GM12878 (cell line): ENCODE results near the gene DYTN. TPM values are rescaled to one million over a fixed set of nuclear protein-coding genes. Genes with fewer than 3 reads are reported as not detected.

ENCODE experiments used
- ATAC-seq: fragments of 200-7000 bp; cut with Tn5 transposase; 3 replicates; pipeline ENCODE4 v1.9.1; 2020; ENCODE audit warnings: mild to moderate bottlenecking, moderate library complexity
- BruUV-seq: library from RNA; stranded (reverse); fragments of 400-500 nt; replicated peaks from 2 replicates; lab custom pipeline; 2021; lab: Mats Ljungman, UMichigan
- CTCF ChIA-PET: fragments of 300-600 bp; sonication (Branson Sonifier 250); formaldehyde crosslinking; extraction: SDS; loops from one replicate; lab custom pipeline; 2021; ENCODE audit warnings: inconsistent platforms; lab: Yijun Ruan, JAX
- POLR2A ChIA-PET: fragments of 350-600 bp; formaldehyde crosslinking; extraction: SDS; loops from one replicate; lab custom pipeline; 2021; ENCODE audit warnings: inconsistent platforms; lab: Charles Lee
- RAD21 ChIA-PET: fragments of 300-600 bp; sonication (Branson Sonifier 250); formaldehyde crosslinking; loops from one replicate; lab custom pipeline; 2023; ENCODE audit warnings: antibody characterized with exemption; ENCODE audit not compliant: unreplicated experiment; lab: Charles Lee
- SMC1A ChIA-PET: fragments of 300-600 bp; sonication (Branson Sonifier 250); formaldehyde crosslinking; loops from one replicate; lab custom pipeline; 2023; ENCODE audit not compliant: unreplicated experiment, uncharacterized antibody; lab: Charles Lee
- DNase-seq: peaks from one replicate; pipeline ENCODE4 v3.0.0-alpha.2; 2011; ENCODE audit warnings: low read depth, low spot score
- FAIRE-seq: peaks from 3 replicates; lab custom pipeline; 2011; peaks lifted over from hg19 to GRCh38; lab: Jason Lieb, UNC
- H2AFZ ChIP-seq: 2 replicates; pipeline ENCODE4 v1.6.0; 2011; ENCODE audit warnings: low read depth, low read length, control low read depth; ENCODE audit not compliant: control insufficient read depth
- H3K27ac ChIP-seq: 2 replicates; pipeline ENCODE4 v1.5.1; 2011; ENCODE audit warnings: control low read depth; ENCODE audit not compliant: control insufficient read depth, insufficient read depth
- H3K27me3 ChIP-seq, 2 experiments: replicated peaks in 1 of 2; 2 replicates each; pipeline versions ENCODE4 v1.6.0 to v1.6.1; 2011; ENCODE audit warnings: low read length in 1 of 2; ENCODE audit not compliant: control insufficient read depth in 2 of 2, insufficient read depth in 2 of 2
- H3K36me3 ChIP-seq, 2 experiments: 2 replicates each; pipeline ENCODE4 v1.5.1; 2011; ENCODE audit warnings: low read length in 1 of 2; ENCODE audit not compliant: control insufficient read depth in 2 of 2, insufficient read depth in 2 of 2
- H3K4me1 ChIP-seq: 2 replicates; pipeline ENCODE4 v1.6.1; 2011; ENCODE audit warnings: mild to moderate bottlenecking, low read length, moderate library complexity, mixed read lengths; ENCODE audit not compliant: control insufficient read depth, insufficient read depth
- H3K4me2 ChIP-seq: 2 replicates; pipeline ENCODE4 v1.6.0; 2011; ENCODE audit warnings: control low read depth; ENCODE audit not compliant: control insufficient read depth, insufficient read depth
- H3K4me3 ChIP-seq: fragments of 200-600 bp; sonication (generic); 2 replicates; pipeline ENCODE4 v1.5.1; 2016
- H3K79me2 ChIP-seq: 2 replicates; pipeline ENCODE4 v1.6.0; 2011; ENCODE audit warnings: low read length; ENCODE audit not compliant: control insufficient read depth, insufficient read depth
- H3K9ac ChIP-seq: 2 replicates; pipeline ENCODE4 v1.8.0; 2011; ENCODE audit warnings: low read length, control low read depth, mixed read lengths; ENCODE audit not compliant: control insufficient read depth, insufficient read depth
- H3K9me3 ChIP-seq: replicated peaks from 3 replicates; pipeline ENCODE4 v1.5.1; 2011; ENCODE audit warnings: mild to moderate bottlenecking, low read length; ENCODE audit not compliant: control insufficient read depth, insufficient read depth
- H4K20me1 ChIP-seq: 2 replicates; pipeline ENCODE4 v1.6.0; 2011; ENCODE audit not compliant: control insufficient read depth, insufficient read depth
- CREM ChIP-seq: IDR thresholded peaks from 2 replicates; pipeline ENCODE4 v1.6.1; 2014; ENCODE audit warnings: antibody characterized with exemption, low read depth
- FOS ChIP-seq: IDR thresholded peaks from 3 replicates; pipeline ENCODE4 v1.6.1; 2011; ENCODE audit warnings: borderline replicate concordance; ENCODE audit not compliant: insufficient read length; ENCODE audit errors: extremely low read depth
- GATAD2B ChIP-seq: fragments of 450-650 bp; conservative IDR thresholded peaks from 2 replicates; pipeline ENCODE4 v1.6.1; 2017; ENCODE audit warnings: low read depth, mild to moderate bottlenecking, moderate library complexity
- KDM1A ChIP-seq: fragments of 200-600 bp; sonication (generic); IDR thresholded peaks from 2 replicates; pipeline ENCODE4 v1.6.1; 2016; ENCODE audit warnings: borderline replicate concordance
- POLR2AphosphoS5 ChIP-seq: IDR thresholded peaks from 2 replicates; pipeline ENCODE4 v1.6.1; 2011; ENCODE audit warnings: mild to moderate bottlenecking, low read length, inconsistent platforms
- SUZ12 ChIP-seq: fragments of 200-600 bp; sonication (generic); IDR thresholded peaks from one replicate; pipeline ENCODE4 v1.6.1; 2018; ENCODE audit warnings: antibody characterized with exemption, mild to moderate bottlenecking; ENCODE audit not compliant: unreplicated experiment
- WRNIP1 ChIP-seq: IDR thresholded peaks from 2 replicates; pipeline ENCODE4 v1.6.1; 2011; ENCODE audit warnings: low read depth, low read length, improper control_type of control experiment, borderline replicate concordance
- ZNF592 ChIP-seq: fragments of 450-650 bp; IDR thresholded peaks from 2 replicates; pipeline ENCODE4 v1.6.1; 2017; ENCODE audit warnings: mild to moderate bottlenecking, moderate library complexity
- WGBS: methylation state at CpG from one replicate; pipeline ENCODE4 v1.1.6; 2016; ENCODE audit warnings: low lambda C conversion rate; ENCODE audit not compliant: insufficient replicate concordance, insufficient coverage; ENCODE audit errors: missing lambda C conversion rate; 5-methylcytosine and 5-hydroxymethylcytosine counted together
- in situ Hi-C: fragments of 300-500 bp; cut with MboI; formaldehyde crosslinking; loops from 9 replicates; pipeline ENCODE4 v1.14.3; 2018; ENCODE audit warnings: mixed read lengths
- intact Hi-C: fragments of 100-400 bp; cut with micrococcal nuclease; formaldehyde crosslinking; loops from one replicate; pipeline ENCODE4 v1.14.2; 2022; ENCODE audit not compliant: unreplicated experiment
- polyA plus RNA-seq, 11 experiments: library from polyadenylated mRNA; depleted of rRNA in 4 of 11; unstranded in 6 of 11; stranded (reverse) in 5 of 11; fragments of >200 nt; fragmentation: Nextera tagmentation in 4 of 11; fragmentation: Illumina TruSeq in 1 of 11; extraction: Ambion mirVana in 4 of 11; extraction: Trizol in 1 of 11; gene quantifications; 1 replicate in 1 of 11; 2 replicates in 10 of 11; pipeline versions ENCODE4 v1.2.1 to v1.2.3, GENCODE V29; 2011 to 2016; ENCODE audit warnings: inconsistent platforms in 2 of 11, missing spikeins in 2 of 11, low read depth in 1 of 11
- total RNA-seq, 4 experiments: library from RNA; depleted of rRNA in 3 of 4; stranded (reverse); fragments of >200 nt in 3 of 4; fragmentation: Illumina TruSeq in 1 of 4; extraction: Trizol in 1 of 4; gene quantifications; 2 replicates each; pipeline versions ENCODE4 v1.2.1 to v1.2.3, GENCODE V29; 2013 to 2021
- TF ChIP-seq, protein P1 (sequence below): fragments of 450-650 bp; formaldehyde crosslinking; IDR thresholded peaks from 2 replicates; pipeline ENCODE4 v1.5.0; 2022; ENCODE audit warnings: mild to moderate bottlenecking, missing genetic modification characterization
- TF ChIP-seq, protein P2 (sequence below): fragments of 450-650 bp; IDR thresholded peaks from 2 replicates; pipeline ENCODE4 v1.6.1; 2014; ENCODE audit warnings: mild to moderate bottlenecking
- TF ChIP-seq, protein P3 (sequence below): IDR thresholded peaks from 2 replicates; pipeline ENCODE4 v1.6.1; 2012; ENCODE audit warnings: low read depth, low read length, improper control_type of control experiment

Gene DYTN
- total and polyA plus RNA-seq, 10 of the 15 experiments (the other 5 are each of a cell fraction or from before 2014, with no cell fraction given) = 0.02 to 0.32 (median 0.09) TPM; not detected in 3

GRCh38 chr2:206611191-206611590 lies 107.0 kb downstream of the DYTN start:
- H2AFZ ChIP-seq = no peak overlapping the region
- H3K79me2 ChIP-seq = no peaks in the 10 kb centered on the region
- ATAC-seq = no peak
- intact Hi-C loops (no loop called here), in situ Hi-C loops (no loop called here)
- H4K20me1 ChIP-seq = no peaks in the 10 kb centered on the region
- ChIA-PET POLR2A (no interaction called here), SMC1A (interaction anchor here (0.7 to 1.9 kb wide), 2 partner anchors 10 to 60 kb away, joined by 4 to 5 read pairs; no protein-coding TSS in a partner anchor), CTCF (interaction anchor here (0.6 to 0.8 kb wide), 2 partner anchors 23 to 50 kb away, joined by 3 read pairs; no protein-coding TSS in a partner anchor), RAD21 (no interaction called here)
- no peak overlapping the region for H3K4me3 ChIP-seq
- H3K27ac ChIP-seq = no peak overlapping the region
- BruUV-seq = no TSS peak
- 96% methylated on average over 6 of the region's 6 CpGs for WGBS
- no peak for DNase-seq
- H3K4me1 ChIP-seq = no peaks in the 10 kb centered on the region
- H3K4me2 ChIP-seq = no peak overlapping the region
- H3K9ac ChIP-seq = no peak overlapping the region
- no peaks in the 10 kb centered on the region for H3K9me3 ChIP-seq
- TF ChIP-seq, protein P1, sequence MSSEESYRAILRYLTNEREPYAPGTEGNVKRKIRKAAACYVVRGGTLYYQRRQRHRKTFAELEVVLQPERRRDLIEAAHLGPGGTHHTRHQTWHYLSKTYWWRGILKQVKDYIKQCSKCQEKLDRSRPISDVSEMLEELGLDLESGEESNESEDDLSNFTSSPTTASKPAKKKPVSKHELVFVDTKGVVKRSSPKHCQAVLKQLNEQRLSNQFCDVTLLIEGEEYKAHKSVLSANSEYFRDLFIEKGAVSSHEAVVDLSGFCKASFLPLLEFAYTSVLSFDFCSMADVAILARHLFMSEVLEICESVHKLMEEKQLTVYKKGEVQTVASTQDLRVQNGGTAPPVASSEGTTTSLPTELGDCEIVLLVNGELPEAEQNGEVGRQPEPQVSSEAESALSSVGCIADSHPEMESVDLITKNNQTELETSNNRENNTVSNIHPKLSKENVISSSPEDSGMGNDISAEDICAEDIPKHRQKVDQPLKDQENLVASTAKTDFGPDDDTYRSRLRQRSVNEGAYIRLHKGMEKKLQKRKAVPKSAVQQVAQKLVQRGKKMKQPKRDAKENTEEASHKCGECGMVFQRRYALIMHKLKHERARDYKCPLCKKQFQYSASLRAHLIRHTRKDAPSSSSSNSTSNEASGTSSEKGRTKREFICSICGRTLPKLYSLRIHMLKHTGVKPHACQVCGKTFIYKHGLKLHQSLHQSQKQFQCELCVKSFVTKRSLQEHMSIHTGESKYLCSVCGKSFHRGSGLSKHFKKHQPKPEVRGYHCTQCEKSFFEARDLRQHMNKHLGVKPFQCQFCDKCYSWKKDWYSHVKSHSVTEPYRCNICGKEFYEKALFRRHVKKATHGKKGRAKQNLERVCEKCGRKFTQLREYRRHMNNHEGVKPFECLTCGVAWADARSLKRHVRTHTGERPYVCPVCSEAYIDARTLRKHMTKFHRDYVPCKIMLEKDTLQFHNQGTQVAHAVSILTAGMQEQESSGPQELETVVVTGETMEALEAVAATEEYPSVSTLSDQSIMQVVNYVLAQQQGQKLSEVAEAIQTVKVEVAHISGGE (CRISPR knock-in tag) = no peak
- TF ChIP-seq CREM = no peak
- no peak for TF ChIP-seq POLR2AphosphoS5
- TF ChIP-seq SUZ12 = no peak
- TF ChIP-seq KDM1A = no peak
- TF ChIP-seq ZNF592 = no peak
- TF ChIP-seq, protein P2, sequence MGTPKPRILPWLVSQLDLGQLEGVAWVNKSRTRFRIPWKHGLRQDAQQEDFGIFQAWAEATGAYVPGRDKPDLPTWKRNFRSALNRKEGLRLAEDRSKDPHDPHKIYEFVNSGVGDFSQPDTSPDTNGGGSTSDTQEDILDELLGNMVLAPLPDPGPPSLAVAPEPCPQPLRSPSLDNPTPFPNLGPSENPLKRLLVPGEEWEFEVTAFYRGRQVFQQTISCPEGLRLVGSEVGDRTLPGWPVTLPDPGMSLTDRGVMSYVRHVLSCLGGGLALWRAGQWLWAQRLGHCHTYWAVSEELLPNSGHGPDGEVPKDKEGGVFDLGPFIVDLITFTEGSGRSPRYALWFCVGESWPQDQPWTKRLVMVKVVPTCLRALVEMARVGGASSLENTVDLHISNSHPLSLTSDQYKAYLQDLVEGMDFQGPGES = no peak
- TF ChIP-seq, protein P3, sequence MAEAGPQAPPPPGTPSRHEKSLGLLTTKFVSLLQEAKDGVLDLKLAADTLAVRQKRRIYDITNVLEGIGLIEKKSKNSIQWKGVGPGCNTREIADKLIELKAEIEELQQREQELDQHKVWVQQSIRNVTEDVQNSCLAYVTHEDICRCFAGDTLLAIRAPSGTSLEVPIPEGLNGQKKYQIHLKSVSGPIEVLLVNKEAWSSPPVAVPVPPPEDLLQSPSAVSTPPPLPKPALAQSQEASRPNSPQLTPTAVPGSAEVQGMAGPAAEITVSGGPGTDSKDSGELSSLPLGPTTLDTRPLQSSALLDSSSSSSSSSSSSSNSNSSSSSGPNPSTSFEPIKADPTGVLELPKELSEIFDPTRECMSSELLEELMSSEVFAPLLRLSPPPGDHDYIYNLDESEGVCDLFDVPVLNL = no peak
- TF ChIP-seq WRNIP1 = no peak
- TF ChIP-seq GATAD2B = no peak
- TF ChIP-seq FOS = no peak
- FAIRE-seq = no peak
- H3K27me3 ChIP-seq = no peaks in the 10 kb centered on the region
- no peaks in the 10 kb centered on the region for H3K36me3 ChIP-seq
